NCI-H2107 treated with DMSO at 0.1 percent for 48 hours (cell line): ENCODE data around the gene ITGA1.
A peak's percentile ranks its signal among the peaks of the same experiment; 100 is the strongest.
"Not testable (repeated sequence)": the region's sequence is repeated elsewhere in the genome, so short reads cannot be mapped to it uniquely, and the experiment has no call there.

ENCODE experiments used
- DNase-seq: peaks from one replicate; lab custom pipeline; 2025; ENCODE audit not compliant: unreplicated experiment; lab: John Stamatoyannopoulos, UW

ITGA1 gene

DNA sequence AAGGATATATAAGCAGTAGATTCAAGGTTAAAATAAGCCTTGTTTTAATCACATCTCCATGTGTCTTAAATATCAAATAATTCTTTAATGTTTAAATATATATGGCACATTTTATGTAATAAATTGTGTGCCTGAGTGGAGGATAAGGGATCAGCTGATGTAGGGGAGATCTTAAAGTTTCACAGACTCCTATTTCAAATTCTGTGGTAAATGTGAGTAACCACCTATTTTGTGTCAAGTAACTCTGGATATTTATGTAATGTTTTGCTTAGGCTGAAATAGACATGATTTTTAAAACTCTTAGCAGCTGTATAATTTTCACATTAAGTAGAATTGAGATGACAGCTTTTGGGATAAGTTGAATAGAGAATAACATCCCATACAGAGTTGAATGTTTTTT, 160.1 kb downstream of the ITGA1 start:
- DNase-seq, result no peak

DNA sequence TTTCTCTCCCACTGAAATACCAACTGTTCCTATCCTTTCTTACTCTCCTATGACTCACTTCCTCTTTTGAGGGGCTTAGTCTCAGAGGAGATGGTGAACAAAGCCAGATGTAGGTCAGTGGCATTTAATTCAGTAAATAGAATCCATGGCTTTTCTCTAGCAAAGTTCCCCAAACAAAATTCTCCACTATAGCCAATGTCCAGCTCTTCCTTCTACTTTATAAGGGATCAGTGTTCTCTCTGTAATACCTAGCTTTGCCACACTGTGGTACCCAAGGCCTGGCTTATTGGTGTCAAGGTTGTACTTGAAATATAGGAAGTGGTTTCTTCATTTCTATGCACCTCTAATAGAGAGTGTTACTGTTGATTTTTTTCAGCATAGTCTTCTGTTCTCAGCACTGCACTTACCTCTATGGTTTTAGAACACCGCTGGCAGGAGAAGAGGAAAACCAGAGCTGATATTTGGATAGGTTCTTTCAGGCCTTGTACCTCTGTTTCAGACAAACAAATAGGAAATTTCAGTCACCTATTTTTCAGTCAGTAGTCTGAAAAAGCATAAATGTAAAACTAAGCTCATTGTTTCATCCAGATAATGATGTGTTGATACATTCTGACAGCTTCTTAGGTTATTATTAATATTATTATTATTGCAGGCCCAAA, 160.8 kb downstream of the ITGA1 start:
- peak; percentile 29 for DNase-seq

DNA sequence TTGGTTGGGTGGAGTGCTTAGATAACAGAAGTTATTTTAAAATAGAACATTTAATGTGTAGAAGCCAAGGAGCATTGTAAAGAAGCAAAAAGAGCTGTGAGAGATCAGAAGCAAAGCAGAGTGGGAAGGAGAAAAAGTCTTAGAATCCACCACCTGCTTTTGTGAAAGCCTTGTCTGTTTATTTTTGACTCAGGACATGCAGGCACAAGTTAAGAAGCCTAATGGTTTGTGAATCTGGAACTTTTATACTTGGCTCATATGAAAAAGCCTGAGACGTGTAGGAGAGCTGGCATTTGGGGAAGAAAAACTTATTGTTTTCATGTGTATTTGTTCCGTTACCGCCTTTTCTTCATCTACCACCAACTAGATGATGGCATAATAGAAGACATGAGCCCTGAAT, 163.0 kb downstream of the ITGA1 start:
- no peak for DNase-seq

GRCh38 chr5:52952483-52952882, 164.8 kb downstream of the ITGA1 start:
- DNase-seq, result no peak

DNA sequence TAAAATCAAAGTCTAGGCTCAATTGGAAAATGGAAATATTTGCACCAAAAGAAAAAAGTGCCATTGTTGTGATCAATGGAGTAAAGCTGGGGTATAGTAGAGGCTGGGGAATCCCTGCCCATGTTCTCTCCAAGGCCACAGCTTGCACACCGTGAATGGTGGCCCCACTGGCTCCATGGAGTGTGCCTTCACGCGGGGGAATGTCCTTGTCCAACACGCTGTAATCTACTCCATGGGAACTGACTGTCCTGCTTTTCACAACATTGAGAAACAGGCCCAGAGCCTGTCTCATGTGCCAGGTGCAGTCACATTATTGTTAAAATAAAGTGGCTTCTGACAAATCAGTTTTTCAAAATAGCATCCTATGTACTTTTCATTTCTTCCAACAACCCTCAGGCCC, 168.3 kb downstream of the ITGA1 start:
- DNase-seq, result no peak

DNA sequence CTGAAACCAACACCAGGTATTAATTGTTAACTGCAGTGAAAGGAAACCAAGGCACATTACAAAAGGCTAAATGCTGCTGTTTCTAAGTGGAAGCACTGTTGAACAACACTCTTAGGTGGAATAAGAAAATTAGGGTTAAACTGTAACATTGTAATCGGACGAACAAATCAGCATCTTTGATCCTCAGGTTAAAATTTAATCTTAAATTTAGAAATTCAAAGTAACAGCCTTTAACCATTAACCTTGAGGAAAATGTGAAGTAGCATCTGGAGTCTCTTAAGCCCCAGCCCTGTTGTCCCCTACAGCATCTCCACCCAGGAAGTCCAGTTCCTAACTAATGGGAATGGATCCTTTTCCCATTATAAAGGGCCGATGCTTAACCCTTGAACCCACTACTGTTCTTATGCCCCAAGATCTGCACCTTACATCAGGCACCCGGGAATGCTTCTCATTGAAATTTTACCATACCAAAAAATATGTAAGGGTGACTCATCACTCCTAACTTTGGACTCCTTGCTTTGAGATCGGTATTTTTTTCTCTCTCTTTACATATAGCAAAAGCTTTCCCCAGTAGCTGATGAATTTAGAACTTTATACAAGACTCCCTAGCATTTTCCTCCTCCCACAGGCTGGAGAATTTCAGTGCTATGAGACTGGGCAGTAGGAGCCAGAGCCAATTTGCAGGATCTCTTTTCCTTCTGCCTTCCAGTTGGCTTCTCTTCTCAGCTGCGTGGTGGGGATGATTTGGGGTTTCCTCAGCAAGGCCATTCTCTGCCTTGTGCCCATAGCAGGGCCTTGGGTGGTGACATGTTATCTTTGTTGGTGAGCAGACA, 169.4 kb downstream of the ITGA1 start:
- DNase-seq, result no peak

- DNase-seq, result peak; percentile 6
Observed at GRCh38 chr5:52961274-52961681, 173.6 kb downstream of the ITGA1 start.

DNA sequence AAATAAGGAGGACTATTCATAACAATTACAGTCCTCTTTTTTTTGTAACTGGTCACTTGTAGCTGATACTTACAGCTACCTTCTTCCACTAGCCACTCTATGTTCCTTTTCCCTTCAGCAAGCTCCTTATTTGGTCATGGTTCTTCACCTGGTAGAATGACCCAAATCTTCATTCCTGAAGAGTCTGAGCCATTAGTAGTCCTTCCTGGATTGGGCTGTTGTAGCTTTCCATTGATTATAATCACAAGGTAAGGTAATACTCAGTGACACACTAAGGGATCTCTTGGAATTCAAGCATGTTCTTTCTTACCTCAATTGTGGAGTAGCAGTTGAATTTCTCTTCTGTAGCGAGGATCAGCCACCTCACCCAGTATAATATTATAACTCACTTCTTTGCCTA, 175.9 kb downstream of the ITGA1 start:
- no peak for DNase-seq

- no peak for DNase-seq
Observed at GRCh38 chr5:52964138-52964537, 176.4 kb downstream of the ITGA1 start.

- not testable (repeated sequence) for DNase-seq
Observed at GRCh38 chr5:52976157-52976556, 188.4 kb downstream of the ITGA1 start.

DNA sequence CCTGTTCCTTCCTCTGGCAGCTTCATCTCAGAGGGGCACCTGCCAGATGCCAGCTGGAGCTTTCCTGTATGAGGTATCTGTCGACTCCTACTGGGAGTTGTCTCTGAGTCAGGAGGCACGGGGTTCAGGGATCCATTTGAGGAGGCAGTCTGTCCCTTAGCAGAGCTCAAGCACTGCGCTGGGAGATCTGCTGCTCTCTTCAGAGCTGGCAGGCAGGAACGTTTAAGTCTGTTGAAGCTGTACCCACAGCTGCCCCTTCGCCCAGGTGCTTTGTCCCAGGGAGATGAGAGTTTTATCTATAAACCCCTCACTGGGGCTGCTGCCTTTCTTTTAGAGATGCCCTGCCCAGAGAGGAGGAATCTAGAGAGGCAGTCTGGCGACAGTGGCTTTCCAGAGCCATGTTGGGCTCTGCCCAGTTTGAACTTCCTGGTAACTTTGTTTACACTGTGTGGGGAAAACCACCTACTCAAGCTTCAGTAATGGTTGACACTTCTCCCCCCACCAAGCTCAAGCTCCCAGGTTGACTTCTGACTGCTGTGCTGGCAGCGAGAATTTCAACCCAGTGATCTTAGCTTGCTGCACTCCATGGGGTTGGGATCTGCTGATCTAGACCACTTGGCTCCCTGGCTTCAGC, 189.7 kb downstream of the ITGA1 start:
- no peak for DNase-seq

- no peak for DNase-seq
Observed at GRCh38 chr5:52981507-52981906, 193.8 kb downstream of the ITGA1 start.

DNA sequence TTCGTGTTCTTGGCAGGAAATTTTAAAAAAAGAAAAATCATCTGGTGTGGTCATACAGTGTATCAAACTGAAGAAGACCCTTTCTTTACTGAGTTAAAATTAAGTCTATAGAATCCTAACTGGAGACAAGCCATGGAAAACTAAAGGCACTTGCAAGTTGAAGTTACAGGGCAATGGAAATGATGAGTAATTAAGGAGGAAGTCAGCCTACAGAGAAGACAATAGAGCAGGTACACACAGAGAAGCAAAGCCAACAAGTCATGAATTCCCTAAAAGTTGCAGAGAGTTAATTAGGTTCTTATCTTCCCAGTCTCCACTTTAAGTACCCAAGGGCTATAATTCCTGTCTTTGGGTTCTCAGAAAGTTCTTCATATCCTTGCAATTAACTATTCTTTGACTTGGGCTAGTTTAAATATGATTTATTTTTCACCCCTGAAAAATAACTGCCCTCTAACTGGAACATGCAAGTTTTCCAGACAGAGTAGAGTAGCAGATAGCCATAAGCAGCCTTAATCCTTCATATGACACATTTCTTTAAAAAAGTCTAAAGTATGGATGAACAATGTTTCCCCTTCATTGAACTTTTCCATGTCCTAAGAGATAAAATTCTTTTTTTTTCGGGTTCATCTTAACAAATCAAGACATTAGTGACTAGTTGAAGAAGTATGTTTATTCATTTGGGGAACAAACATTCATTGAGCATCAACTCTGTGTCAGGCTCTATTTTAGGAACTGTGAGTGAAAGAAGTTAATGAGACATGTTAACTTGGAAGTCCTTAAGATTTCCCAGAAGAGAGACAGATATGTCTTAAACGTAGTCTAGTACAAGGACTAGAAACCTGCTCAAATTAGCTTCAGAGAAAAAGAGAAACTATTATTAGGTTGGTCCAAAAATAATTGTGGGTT, 196.3 kb downstream of the ITGA1 start:
- DNase-seq, result no peak

- DNase-seq, result no peak
Observed at GRCh38 chr5:52985306-52985705, 197.6 kb downstream of the ITGA1 start.

- no peak for DNase-seq
Observed at GRCh38 chr5:52987711-52988331, 200.1 kb downstream of the ITGA1 start.

- DNase-seq, result no peak
Observed at GRCh38 chr5:52988335-52989024, 200.8 kb downstream of the ITGA1 start.

DNA sequence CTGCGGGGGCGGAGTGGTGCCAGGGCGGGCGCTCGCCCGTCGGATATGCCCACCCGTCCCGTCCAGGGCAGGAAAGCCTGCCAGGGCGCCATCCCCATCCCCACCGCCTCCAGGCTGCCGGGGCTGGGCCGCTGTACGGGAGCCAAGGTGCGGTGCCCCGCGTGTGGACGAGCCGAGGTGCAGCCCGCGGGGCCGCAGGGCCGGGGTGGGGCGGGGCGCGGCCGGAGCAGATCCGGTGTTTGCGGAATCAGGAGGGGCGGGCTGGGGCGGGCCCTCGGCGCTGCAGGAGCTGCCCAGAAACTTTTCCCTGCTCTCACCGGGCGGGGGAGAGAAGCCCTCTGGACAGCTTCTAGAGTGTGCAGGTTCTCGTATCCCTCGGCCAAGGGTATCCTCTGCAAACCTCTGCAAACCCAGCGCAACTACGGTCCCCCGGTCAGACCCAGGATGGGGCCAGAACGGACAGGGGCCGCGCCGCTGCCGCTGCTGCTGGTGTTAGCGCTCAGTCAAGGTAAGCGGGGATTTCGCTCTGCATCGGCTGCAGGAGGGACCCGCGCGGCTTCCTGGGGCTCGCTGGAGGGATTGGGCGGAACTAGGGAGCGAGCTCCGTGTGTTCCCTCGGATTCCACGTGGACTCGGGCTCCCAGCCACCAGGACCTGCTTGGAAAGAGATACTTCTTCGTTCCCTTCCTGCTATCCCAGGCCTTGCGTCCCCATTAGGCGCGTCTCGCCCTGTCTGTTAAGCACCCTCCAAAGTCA, 201.5 kb downstream of the ITGA1 start, which contains the start of gene ITGA2:
Gene ITGA2 (plus strand): TSS at position 328 of the 756 bp plus-strand sequence. CDS start 117 bp downstream, at position 445.
- peak; percentile 4 for DNase-seq

- DNase-seq, result no peak
Observed at GRCh38 chr5:52989781-52990527, 202.2 kb downstream of the ITGA1 start.
